SKM-1 treated with dmso at 0.1 percent for 144 hours (cell line): ENCODE results near the gene KRTAP10-3.
"Not testable (repeated sequence)": the region's sequence is repeated elsewhere in the genome, so short reads cannot be mapped to it uniquely, and the experiment has no call there.

Source experiments
- DNase-seq: peaks from one replicate; lab custom pipeline; 2025; ENCODE audit not compliant: unreplicated experiment; lab: John Stamatoyannopoulos, UW

Gene KRTAP10-3

DNA sequence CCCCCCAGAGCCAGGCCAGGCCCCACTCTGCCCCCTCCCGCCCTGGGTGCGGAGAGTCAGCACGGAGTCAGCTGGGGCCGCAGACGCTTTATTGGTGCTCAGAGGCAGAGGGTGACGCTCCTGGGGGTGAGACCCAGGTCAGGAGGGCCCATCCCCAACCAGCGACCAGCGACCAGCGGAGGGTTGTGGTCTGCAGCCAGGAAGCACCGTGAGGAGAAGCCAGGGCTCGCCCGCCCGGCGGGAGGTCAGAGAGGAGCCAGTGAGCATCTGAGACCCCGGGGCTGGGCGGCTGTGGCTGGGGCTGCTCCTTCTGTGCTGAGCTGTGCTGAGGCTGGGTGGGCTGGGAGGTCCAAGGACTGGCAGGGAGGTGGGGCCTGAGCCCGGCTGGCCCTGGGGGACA lies 8.3 kb downstream of the KRTAP10-3 start:
- DNase-seq, result not testable (repeated sequence)

DNA sequence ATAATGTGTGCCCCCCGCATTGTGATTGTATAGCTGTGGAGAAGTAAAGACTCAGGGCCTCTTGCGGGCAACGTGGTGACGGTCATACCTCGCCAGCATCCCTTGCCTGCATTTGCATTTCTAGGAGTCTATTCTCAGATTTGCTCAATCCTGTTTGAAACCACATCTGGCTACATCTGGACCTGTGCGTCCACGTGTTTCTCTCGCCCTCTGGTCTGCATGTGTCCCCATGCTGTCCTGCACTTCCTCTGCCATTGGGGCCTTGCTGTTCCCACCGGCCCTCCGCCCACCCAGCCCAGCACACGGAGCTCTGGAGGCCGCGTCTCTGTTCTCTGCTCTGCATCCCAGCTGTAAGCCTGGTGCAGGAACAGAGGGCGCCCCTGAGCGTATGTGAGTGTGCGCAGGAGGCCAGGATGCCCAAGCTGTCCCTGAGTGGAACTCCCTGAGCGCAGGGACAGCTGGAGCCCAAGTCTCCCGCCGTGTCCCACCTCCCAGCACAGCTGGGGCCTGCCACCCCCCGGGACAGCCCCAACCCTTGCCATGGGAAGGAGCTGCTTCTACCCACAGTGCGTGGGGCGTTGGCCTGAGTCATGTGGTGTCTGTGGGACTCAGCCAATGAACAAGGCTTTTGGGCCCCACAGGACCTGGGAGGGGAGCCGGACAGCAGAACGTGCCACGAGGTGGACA lies 8.9 kb downstream of the KRTAP10-3 start:
- DNase-seq, result no peak

DNA sequence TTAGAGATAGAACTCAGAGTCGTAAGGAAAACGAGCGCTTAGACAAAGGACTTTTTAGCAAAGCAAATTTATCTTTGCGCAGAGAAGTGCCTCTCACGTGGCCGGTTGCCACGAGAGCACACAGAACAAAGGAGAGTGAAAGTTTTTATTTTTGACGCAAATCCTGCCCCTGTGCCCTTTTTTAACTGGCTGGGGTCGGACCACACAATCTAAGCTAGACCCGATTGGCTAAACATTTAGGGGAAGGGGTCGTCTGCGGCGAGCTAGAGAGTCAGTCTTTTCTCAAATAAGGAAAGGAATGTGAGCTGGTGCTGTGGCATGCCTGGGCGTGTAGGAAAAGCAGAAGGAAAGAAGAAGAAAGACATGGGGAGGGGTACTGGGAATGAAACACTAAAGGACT lies 9.7 kb downstream of the KRTAP10-3 start:
- no peak for DNase-seq

GRCh38 chr21:44548381-44548780 lies 10.2 kb downstream of the KRTAP10-3 start:
- no peak for DNase-seq

GRCh38 chr21:44547656-44548331 lies 10.8 kb downstream of the KRTAP10-3 start:
- DNase-seq, result no peak

GRCh38 chr21:44544566-44544965 lies 14.0 kb downstream of the KRTAP10-3 start:
- DNase-seq, result no peak

GRCh38 chr21:44542716-44543115 lies 15.9 kb downstream of the KRTAP10-3 start:
- no peak for DNase-seq

DNA sequence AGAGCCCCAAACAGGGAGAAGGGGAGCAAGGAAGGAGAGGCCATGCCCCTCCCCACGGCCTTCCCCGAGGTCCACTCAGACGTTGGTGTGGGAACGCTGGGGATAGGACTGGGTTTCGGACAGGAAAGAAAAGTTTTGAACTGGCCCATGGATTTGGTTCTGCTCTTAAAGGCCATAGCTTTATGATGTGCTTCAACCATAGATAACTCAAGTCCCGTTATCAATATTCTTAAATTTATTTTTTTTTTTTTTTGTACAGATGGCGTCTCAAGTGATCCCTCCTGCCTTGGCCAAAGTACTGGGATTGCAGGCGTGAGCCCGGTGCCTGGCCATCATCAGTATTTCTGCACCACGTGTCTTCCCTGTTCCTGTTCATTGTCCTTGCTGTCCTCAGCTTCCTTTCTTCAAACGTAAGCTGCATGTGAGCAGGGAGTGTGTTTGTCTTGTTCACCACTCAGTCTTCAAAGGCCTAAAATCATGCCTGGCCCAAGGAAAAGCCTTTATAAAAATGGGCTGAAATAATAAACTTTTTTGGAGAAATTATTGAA lies 17.8 kb downstream of the KRTAP10-3 start:
- DNase-seq, result no peak

GRCh38 chr21:44539991-44540666 lies 18.5 kb downstream of the KRTAP10-3 start, which contains the start of gene KRTAP10-1:
KRTAP10-1 (minus strand) TSS chr21:44540195; CDS start chr21:44540150, 45 bp downstream.
- DNase-seq, result no peak

- DNase-seq, result no peak
Measured at GRCh38 chr21:44539046-44539445, 19.5 kb downstream of the KRTAP10-3 start.

- no peak for DNase-seq
Measured at GRCh38 chr21:44537930-44538911, 20.4 kb downstream of the KRTAP10-3 start.

DNA sequence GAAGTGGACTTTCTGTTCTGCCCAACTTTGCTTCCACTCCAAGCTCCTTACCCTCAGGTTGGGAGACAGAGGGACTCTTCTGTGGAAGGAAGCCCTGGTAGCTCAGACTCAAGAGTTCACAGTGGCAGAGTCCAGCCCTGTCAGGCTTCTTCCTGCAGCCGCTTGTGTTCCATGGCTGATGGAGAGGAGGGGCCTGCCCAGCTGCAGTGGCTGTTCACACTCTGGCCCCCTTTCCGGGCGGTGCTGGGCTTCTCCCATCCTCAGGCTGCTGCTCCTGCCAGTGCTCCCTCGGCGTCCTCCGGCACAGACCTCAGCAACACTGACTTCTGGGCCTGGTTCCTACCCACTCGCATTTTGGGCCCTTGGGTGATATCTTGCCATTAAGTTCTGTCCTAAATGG lies 22.6 kb downstream of the KRTAP10-3 start:
- no peak for DNase-seq

DNA sequence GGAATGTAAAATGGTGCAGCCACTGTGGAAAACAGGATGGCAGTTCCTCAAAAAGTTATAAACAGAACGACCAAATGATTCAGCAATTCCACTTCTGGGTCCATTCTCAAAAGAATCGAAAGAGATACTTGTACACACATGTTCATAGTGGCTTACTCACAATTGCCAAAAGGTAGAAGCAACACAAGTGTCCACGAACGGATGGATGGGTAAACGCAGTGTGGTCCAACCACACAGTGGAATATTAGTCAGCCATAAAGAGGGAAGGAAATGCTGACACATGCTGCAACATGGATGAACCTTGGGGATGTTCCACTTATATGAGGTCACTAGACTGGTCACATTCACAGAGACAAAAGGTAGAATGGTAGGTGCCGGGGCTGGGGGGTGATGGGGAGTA lies 23.9 kb downstream of the KRTAP10-3 start:
- DNase-seq, result no peak

GRCh38 chr21:44533891-44534627 lies 24.5 kb downstream of the KRTAP10-3 start:
- DNase-seq, result no peak

DNA sequence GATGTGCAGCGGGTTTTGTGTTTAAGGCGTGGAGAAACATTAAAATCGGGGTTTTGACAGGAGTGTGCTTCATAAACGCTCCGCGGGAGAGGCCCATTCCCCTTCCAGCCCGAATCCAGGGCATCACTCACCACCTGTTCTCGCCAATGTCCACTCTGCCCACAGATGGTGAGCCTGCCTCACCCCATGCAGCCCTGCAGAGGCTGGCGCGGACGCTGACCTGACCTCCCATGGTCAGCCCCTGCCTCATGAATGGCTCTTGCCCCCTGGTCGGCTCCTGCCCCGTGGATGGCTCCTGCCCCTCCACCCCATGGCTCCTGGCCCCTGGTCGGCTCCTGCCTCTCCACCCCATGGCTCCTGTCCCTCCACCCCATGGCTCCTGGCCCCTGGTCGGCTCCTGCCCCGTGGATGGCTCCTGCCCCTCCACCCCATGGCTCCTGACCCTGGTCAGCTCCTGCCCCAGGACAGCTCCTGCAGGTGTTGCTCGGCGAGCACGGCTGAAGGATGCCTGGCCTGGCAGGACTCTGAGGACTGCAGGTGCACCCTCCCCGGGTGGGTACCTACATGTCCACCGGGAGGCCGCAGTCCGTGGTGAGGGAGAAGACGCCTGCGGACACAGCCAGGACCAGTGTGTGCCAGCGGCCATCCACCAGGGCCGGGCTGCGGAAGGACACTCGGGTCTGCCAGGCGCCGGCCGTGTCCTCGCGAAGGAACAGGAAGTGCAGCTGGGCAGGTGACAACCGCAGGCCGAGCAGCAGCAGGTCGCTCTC lies 25.3 kb downstream of the KRTAP10-3 start:
- DNase-seq, result no peak

GRCh38 chr21:44532712-44533111 lies 25.9 kb downstream of the KRTAP10-3 start:
- DNase-seq, result no peak

DNA sequence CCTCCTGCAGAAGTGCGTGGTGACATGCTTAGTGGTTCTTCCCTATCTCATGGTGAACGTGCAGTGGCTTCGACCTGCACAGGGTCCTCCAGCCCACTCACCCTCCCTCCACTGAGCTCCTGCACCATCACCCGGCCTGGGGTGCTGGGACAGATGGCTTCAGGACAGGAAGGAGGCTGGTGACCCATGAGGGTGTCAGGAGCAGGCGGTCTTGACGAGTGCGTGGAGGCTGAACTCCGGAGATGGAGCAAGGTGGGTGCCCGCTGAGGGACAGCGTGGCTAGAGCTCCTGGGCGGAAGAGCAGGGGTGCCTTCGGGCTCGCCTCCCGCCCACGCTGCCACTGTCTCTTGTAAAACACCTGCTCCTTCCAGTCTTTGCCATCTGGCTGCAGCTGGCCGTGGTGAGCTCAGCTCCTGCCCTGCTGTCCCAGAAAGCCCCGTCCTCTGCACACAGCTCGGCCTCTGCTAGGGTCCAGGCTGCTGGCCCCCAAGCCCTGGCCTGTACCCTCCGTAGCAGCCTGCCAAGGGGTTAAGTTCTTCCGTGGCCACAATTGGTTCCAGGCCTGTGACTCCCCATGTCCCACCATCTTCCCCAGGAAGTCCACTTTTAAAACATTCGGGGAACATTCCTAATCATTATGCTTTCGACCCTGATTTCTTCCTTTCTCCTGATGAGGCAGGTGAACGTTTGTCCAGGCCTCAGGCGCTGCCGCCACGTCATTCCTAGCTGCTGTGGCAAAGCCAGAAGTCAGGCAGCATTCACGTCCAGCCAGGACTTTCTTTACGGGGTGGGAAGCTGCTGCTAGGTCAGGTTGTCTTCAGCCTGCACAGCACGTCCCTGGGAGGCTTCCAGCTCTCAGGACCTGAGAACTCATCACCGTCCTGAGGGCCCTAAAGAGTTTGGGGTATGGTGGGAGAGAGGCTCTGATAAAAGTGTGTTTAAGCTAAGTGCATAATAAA lies 26.7 kb downstream of the KRTAP10-3 start:
- DNase-seq, result no peak
